Measurements from ENCODE around the gene ASB18.

ASB18 gene

DNA sequence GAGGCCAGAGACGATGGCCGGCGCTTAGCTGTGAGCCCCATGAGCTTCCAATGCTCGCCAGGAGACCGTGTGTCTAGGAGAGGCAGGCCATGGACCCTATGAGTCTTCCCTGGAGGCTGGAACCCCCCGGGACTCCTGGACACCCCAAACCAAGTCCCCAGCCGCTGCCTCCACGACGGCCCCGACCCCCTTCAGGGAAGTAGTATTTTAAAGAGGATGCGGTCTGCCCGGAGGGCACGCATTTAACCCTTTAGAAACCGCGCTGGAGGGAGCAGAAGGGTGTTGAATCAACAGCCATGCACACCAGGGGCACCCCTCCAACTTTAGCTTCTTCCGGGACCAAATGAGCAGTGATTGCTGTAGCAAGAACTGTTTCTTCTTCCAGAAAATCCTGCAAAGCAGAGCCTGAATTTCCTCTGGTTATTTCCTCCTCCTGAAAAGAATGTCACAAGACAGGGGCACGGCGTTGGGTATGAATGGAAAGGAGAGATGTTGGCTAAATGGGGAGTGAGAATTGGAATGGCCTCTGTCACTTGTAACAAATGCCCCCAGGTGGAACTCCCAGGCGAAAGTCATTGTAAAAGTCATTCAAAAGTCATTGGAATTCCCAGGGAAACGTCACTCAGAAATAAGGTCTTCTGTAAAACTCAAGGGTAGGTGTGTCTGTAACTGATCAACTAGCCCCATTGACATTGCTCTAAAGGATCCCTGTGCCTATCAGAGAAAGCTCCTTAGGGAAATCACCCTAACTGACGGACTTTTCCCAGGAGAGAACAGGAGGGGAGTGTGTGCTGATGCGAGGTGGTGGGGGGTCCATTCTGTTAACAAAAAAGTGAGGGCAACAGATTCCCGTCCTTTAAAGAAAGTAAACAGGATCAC lies 90.2 kb downstream of the ASB18 start:
- DNase-seq (ENCODE audit: low read depth), result no peak

DNA sequence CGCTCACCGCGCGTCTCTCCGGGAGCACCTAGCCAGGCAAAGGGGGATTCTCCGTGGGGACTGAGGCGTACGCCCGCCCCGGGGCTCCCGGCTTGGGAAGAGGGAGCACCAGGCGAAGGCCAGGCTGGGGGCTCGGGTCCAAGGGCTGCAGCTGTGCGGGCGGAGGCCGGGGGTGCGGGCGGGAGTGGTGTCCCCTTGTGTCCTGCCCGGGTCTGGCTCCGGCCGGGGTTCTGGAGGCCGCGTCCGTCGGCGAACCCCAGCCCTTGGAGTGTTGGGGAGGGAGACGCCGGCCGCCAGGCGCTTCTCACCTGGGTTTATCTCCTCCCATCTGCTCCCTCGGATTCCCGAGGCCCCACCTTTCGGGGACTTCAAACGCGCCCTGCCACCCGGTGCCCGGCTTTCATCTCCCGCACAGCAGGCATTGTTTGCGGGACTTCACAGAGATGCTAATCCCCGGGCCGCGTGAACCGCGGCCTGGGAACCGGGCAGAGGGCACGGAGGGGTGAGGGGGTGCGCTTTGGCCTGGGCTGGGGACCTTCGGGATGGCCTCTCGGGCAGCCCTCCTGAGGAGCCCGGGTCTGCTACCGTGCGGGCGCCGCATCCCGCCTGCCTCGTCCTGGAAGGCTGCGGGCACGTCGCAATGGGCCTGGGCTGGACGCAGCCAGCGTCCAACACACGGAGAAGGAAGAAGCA lies 91.0 kb downstream of the ASB18 start:
- no peak for DNase-seq (ENCODE audit: low read depth)

DNA sequence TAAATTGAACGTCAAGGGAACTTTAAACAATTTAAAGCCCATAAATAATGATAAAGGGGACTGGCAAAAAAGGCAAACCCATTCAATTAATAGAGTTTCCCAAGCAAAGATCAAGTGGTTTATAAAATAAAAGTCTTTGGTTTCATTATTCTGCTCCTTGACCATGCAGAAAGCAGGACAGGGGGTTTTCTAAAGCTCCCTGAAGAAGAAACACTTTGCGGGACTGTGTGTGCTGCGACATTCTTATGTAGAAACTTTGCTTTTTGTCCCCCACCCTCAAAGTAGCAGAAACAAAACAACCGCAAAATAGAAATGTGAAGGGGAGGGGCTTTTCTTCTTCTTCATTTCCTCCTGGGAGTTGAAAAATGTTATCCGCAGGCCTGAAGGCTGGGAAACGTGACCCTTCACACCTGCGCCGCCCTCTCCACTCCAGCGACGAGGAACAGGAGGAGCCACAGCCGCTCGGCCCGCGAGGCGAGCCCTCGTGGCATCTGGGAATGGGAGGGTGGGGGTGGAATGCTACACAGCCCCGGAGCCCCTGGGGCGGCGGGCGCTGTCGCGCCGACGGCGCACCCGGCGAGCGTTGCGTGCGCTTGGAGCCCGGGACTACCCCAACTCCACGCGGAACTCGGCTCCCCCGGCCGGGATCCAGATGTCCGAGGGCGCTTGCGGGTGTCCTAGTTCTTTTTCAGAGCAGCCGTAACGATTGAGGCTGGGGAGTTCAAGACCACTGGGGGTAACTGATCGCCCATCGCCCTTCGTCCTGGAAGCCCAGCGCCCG lies 91.8 kb downstream of the ASB18 start:
- no peak for DNase-seq (ENCODE audit: low read depth)

DNA sequence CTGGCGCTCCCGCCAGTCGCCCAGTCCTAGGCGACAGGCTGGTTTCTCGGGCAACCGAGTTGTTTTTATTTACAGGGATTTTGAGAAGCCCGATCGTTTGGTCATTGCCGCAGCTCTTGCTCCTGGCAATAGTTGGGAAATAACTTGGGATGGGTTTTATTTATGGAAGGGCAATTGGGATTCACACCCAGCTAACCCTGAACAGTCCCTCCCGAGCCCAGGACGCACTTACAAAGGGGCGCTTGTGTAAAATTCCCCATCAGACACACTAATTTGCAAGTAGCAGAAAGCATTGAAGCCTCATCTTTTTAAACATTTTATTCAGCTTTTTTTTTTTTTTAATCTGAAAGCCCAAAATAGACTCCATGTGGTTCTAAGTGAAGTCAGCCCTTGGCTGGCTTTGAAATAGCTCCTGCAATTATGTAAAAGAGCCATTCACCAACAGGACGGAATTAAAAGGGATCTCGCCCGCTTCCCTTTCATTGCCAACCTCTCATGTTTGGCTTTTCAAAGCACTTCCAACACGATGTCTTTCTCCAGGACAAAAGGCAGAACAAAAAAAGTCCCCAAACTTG lies 92.4 kb downstream of the ASB18 start:
- DNase-seq (ENCODE audit: low read depth), result no peak

DNA sequence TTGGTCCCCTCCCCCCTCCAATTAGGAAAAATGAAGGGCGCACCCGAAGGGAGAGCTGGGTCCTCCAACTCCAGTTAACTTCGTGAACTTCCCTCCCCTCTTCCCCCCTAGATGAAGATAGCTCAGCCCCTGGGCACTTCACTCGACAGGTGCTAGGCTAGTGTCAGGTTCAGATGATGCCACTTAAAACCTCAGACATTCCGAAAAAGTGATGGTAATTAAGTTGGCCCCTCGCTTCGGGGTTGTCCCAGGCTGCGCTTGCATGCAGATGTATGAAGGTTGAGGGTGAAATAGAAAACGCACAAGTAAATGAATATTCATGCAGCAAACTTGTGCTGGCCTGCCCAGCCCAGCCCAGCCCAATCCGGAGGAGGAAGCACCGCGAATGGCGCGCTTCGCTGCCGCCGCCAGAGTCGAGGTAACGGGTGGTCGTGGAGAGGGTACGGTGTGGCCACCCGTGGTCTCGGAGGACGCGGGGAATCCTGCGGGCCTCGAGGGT lies 93.0 kb downstream of the ASB18 start:
- DNase-seq (ENCODE audit: low read depth), result no peak

DNA sequence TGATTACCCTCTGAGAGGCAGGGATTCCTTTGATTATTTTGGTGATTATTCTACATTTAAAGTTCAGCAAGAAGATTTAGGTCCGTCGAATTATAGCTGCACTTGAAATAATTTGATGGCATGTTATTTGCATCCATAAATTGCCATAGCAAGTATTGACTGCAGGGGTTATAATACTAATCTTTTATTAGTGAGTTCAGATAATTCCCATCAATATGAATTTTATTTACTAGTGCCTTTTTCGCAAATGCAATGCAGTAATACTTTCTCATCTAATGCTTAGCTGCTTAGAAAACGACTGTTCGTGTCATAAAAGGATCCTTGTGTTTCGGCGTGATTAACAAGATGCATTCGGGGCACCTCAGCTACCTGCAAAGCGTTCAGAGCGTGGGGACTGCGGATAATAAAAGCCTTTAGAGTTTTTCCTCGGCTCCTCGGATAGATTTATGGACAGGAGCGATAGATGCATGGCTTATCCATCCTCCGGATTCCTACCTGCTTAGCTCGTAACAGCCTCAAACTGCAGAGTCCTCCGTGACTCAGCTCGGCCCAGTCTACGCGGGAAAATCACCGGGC lies 93.5 kb downstream of the ASB18 start:
- DNase-seq (ENCODE audit: low read depth), result no peak

DNA sequence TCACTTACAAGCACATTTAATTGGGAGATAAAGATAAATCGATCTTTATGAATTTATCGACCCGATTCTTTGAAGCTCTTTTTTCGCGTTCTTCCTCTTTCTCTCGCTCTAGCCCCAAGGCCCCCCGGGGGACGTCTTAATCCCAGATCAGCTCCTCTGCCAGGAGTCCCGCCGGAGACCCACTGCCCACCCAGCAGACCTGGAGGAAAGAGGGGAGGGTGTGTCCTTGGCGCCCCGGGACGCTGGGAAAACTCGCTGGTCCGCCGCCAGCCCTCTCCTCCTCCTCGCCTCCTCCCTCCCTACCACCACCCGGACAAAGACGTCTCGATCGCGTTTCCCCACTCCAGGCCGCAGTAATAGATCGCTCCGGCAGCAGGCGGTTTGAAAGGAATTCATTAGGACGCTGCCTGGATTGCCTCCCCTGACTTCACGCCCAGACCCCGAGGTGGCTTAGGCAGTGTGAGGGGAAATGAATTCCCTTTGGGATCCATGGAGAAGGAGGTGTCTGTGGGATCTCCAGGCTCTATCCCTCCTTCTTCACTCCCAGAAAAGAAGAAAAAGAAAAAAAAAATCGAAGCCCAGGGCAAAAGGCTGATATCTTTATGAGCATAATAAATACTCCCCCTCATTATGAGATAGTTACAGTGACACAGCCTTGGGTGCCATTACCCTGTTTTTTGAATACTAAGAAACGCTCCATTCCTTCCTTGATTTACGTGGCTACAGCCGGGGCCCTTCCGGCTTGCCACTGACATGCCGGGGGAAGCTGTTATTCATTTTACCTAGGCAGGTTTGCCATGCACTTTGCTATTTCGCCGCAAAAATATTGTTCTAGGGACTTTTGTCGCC lies 94.2 kb downstream of the ASB18 start:
- DNase-seq (ENCODE audit: low read depth), result no peak

DNA sequence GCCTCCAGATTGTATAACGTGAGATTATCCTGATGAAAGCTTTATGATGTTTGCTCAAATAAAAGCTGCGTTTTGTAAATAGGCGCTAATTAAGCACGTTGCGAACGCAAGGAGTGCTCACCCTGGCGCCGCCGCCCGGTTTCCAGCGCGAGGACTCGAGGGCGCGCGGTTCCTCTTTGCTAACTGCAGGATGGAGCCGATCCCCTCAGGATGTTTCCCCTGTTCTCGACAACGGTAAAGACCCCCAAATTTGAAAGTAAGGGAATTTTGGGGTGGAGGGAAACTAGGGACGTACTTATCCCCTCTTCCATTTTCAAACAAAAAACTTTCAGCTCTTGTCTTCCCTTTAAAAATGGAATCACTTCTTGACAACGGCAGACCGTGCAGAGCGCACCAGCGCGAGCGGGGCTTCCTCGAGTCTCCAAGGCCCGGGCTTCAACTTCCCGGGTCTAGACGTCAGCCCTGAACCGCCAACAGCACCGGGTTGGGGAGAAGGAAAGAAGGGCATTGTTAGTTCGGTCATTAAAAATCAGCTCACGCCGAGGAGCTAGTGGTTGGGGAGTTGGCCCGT lies 95.0 kb downstream of the ASB18 start:
- DNase-seq (ENCODE audit: low read depth), result no peak

DNA sequence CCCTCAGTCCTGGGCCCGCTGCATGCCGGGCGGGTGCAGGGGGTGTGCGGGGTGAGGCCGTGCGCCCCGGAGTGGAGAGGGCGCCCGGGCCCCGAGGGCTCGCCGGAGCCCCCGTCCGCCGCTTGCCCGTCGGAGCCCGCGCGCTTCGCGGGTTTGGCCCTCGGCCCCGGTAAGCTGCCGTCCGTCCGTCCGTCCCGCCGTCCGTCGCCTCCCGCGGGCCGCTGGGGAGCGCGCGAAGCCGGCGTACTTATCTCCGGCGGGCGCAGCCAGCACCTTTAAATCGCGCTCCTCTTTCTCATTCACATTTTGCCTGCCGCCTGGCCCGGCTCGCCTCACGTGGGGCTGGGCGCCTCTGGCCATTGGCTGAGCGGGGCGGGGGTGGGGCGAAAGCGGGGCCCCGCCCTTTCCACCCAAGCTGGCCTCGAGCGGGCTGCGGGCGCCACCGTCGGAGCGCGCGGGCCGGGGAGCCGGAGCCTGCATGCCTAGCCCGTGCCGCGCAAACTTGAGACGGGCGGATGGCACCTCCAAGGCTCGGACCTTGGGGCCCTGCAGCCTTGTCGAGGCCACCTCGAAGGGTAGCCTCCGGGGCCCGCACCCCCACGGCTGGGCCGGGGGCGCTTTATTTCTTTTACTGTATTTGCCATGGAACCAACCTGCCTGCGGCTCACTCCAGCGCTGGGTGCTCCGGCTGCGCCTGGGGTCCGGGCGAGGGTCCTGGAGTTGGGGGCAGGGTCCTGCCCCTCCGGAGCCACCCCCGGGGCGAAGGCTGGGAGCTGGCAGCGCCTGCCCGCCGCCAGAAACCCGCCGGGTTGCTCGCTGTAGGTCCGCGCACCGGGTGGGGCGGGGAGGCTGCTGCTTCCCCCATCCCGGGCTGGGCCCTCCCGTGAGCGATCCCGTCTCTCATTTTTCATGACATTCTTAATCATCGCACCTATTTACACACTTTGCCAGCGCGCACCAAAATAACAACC lies 95.8 kb downstream of the ASB18 start, which contains the start of gene GBX2:
Gene GBX2, minus strand, starts transcription at position 277 of the 971 bp plus-strand sequence. CDS start 415 bp downstream, outside the sequence.
- DNase-seq (ENCODE audit: low read depth), result no peak

DNA sequence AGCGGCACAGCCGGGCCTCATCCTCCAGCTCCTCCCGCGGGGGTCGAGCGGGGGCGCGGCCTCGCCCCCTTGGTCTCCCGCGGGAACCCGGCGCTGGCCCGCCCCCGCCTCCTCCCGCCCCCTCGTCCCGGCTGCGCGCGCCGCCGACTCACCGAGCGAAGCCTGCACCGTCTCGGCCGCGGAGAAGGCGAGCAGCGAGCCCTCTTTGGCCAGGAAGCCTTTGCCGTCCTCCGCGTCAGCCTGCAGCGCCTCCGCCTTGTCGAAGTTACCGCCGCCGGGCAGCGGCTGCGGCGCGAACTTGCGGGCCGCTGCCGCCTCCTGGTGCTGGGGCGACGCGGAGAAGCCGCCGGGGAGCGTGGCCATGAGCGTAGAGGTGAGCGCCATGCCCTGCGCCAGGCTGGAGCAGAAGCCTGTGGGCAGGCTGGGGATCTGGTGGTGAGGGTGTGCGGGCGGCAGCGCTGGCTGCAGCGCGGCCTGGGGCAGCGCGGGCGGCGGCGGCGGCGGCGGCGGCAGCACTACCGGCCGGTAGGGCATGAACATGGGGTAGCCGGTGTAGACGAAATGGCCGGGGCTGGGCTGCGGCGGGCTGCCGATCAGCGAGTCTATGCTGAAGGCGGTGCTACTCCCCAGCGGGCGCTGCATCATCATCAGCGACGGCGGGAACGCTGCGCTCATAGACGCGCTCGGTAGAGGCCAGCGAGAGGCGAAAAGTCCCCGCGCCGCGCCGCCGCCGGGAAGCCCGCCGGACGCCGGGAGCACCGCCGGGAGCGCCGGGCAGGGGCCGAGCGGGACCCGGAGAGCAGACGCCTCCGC lies 96.7 kb downstream of the ASB18 start:
- no peak for DNase-seq (ENCODE audit: low read depth)

DNA sequence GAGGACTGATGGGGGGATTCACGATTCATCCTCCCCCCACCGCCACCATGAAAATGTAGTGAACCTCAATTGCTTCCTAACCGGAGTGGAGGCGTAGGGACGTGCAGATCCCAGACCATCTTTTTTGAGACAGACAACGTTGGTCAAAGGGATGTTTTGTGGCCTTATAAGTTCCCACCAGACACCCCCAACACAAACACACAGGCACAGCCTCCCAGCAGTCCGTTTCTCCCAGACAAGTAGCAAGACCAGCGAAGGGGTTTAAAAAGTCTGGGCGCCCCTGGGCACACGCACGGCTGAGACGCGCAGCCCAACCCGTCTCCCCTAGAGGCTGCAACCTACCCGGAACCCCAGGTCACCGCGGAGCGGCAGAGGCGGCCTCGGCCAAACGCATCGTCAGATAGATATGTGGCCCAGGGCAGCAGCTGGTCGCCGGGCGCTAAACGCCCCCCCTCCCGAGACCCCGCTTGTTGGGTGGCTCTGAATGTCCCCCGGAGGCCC lies 97.4 kb downstream of the ASB18 start:
- DNase-seq (ENCODE audit: low read depth), result no peak

DNA sequence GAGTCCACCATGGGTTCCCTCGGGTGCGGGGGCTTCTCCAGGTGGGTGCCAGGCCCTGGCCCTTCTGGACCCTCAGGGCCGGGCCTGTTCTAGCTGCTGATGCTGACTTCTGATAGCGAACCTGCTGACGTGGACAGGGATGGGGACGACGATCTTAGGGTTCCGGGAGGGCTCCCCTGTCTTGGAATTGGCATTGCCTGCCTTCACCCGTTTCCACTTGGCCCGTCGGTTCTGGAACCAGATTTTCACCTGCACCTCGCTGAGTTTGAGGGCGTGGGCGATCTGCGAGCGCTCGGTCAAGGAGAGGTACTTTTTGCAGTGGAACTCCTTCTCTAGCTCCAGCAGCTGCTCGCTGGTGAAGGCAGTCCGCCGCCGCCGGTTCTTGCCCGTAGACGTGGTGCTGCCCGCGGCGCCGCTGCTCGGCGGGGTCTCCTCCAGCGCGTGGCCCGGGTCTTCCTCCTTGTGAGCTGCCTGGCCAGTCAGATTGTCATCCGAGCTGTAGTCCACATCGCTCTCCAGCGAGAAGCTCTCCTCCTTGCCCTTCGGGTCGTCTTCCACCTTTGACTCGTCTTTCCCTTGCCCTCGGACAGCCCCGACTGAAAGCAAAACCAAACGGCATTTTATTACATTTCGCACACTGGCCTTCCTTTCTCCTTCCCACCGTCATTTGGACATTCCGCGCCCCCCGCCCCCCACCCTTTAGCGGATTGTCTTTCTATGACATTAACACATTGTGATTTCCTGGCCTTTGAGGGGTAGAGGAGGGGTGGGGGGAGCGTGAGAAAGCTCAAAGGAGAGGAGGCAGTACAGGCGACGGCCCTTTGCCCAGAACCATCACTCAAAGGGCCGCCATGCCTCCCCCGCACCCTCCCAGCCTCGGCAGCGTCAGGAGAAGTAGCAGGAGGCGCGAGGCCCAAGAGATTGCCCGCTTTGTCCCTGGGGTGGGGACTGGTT lies 98.1 kb downstream of the ASB18 start:
- no peak for DNase-seq (ENCODE audit: low read depth)

DNA sequence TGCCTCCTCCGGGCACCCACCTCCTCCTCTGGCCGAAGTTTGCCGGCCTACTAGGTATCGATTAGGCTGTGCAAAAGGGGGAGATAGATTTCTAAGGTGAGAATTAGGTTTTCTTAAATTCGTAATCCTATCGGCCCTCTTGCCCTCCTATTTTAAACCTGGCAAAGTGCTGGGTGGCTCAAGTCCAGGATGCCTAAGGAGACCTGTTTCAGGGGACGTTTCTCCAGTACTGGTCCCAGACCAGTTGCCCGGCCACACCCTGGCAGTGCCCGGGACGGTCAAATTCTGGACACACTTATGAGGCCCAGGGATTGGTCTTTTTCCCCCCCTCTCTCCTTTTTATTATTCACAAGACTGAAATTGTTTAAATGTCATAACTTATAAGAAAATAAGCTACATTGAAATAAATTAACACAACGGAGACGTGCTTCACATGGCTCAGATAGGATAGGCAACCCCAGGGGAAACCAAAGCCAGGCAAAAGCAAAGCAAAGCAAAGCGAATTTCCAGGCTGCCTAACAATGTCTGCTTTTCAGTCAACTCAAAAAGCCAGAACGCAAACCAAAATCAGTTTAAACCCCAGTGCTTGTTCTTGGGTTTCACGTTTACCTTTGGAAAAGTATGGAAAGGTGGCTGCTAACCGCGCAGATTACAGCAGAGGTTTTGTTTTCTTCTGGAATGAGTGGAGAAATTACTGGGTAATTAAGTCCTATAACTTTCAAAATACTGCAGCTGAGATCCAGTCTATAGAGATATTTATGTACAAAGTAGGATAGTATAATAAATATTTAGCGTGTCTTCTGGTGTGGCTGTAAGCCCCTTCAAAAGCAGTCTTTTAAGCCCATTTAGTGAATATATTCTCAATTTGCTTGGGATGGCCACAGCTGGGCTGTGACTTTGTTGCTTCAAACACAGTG lies 99.0 kb downstream of the ASB18 start:
- no peak for DNase-seq (ENCODE audit: low read depth)

DNA sequence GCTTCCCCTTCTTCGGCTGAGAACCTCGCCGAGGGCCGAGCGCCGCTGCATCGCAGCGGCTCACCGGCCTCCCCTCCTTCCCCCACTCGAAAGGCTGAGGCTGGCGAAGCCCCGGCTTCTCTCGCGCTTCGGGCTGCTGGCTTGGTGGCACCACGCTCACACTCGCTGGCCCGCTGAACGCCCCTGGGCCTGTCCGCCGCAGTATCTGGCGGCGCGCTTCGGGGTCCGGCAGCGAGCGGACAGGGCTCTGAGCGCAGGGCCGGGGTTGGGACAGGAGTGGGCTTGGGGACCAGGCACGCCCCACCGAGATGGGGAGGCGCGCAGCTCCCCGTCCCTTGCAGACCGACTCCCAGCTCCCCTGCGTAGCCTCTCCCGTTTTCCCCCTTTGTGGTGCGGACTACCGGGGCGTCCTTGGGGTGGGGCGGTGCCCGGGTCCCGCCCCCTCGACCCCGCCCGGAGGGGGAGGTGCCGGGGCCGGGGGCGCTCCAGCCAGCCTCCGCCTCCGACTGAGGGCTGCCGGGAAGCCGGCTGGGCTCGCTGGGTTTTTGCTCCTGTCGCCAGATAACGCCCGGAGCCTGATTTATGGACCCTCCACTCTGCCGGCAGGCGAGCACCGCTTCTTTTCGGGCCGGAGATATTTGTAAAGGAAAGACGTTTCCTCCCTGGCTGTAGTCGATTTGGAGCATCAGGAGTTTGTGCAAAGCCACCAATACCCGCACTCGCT lies 99.8 kb downstream of the ASB18 start:
- DNase-seq (ENCODE audit: low read depth), result no peak

All from T follicular helper cell (primary cell).